ENCODE results near the gene SHROOM4.

SHROOM4 gene

DNA sequence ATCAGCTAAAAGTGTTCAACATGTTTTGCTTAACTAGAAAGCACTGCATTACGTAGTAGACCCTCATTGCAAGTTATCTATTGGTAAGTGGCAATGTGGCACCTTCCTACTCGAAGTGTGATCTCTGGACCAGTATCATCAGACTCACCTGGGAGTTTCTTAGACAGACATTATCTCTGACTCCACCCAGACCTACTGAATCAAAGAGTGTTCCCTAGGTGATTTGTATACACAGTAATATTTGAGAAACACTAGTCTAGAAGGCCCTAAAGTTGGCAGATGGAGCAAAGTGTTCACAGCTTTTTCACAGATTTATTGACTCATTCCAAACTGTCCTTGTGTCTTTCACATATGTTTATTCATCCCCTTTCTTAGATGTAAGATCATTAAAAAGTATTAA is 35.7 kb downstream of the SHROOM4 start:
- DNase-seq (ENCODE audit: low spot score) = no peak

DNA sequence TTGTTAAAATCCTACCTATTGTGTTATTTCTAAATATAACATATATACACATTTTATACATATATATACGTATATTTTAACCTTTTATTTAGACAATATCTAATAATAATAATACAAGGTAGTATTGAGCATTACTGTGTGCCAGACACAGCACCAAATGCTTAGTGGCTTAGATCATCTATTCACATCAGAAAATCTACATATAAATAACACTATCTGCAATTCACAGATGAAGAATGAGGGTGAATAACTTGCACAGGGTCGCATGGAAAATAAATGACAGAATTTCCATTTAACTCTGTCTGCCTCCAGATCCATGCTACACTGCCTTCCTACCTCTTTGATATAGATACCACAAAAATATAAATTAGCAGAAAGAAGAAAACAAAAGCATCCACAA is 37.7 kb downstream of the SHROOM4 start:
- DNase-seq (ENCODE audit: low spot score) = no peak

DNA sequence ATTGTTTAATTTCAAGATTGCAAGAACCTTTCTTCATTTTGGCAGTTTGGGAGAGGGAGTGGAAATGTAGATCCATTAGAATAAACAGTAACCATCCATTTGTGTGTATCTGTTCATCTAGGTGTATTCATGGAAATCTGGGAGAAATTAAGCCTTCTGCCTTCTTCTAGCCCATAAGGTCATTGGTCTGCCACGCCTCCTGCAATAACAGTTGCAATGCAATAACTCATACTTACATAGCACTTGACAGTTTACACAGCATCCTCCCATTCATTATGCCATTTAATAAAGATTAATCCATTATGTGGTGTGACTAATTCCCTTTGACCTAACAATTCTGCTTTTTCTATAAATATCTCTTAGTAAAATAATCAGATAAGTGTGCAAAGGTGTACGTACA is 42.6 kb downstream of the SHROOM4 start:
- DNase-seq (ENCODE audit: low spot score) = no peak

DNA sequence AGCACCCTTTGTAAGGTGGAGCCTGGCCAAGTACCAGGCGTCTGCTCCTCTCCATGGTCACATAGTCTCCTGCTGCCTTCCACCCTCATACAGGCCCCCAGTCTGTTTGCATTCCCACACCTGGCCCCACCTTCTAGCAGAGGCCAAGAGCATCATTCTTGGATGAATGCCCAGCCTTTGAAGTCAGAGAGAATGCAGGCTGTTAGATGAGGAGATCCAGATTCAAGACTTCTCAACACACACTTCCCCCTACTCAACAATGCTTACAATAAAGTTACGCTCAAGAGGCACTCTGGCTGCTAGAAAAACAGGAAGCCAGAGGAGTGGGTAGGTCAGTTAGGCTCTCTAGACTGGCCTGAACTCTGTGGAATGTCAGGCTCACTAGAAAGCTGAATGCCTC is 43.3 kb downstream of the SHROOM4 start:
- DNase-seq (ENCODE audit: low spot score) = no peak

DNA sequence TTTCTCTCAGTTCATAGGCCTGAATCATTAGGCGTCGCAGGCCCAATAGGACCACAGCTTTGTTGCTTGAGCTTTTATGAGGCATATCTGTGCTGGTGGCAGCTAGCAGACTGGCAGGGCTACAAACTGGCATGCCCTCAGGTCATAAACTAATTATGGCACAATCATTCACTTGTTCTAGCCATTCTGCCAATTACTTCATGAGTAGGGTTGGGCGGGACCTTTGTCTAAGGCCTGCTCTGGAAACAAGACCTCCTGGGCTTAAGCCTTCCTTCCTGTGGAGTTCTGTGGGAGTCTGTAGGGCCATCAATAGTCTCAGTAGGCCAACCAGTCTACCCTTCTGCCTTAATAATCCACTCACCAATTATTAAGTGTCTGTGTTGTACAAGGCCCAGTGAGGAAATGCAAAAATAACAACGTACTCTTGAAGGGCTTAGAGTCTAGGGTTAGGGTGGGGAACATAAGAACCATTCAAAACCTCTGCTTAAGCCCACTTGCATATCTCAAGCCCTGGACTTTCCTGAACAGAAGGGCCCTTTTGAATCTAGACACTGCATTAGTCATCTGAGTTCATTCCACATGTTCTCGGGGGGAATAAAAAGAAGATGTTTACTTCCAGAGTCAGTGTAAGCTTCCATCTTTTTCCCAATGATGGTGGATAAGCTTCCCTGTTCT is 44.5 kb downstream of the SHROOM4 start:
- no peak for DNase-seq (ENCODE audit: low spot score)

DNA sequence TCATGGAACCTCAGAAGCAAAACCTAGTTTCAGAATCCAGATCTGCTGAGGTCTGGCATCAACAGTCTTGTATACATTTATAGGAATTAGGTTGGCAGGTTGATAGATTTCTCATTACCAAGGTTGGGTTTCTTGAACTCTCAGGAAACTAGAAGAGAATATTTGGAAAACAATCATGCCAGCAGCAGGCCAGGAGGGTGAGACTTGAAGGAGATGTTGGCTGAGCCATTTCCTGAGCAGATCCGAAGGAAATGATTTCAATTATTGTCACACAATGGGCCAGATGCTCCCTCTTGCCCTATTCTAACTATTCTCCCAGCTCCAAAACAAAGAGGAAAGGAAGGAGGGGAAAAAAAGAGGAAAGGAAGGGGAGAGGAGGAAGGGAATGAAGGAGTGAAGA is 45.2 kb downstream of the SHROOM4 start:
- DNase-seq (ENCODE audit: low spot score) = no peak

DNA sequence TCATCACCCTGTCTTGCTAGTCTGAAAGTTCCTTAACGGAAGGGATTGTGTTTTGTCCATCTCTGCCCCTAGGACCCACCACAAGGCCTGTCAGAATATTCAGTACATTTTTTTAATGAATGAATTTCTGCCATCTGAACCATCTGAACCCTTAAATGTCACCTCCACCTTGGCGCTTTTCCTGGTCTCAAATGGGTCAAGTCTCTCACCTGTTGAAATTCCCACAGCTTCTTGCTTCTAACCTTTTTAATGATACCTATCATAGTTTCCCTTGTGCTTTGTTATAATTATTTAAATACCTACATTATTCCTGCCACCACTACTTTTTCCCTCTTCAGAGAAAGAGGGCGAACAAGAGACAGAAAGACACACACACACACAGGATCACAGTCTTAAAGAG is 48.0 kb downstream of the SHROOM4 start:
- DNase-seq (ENCODE audit: low spot score) = no peak

DNA sequence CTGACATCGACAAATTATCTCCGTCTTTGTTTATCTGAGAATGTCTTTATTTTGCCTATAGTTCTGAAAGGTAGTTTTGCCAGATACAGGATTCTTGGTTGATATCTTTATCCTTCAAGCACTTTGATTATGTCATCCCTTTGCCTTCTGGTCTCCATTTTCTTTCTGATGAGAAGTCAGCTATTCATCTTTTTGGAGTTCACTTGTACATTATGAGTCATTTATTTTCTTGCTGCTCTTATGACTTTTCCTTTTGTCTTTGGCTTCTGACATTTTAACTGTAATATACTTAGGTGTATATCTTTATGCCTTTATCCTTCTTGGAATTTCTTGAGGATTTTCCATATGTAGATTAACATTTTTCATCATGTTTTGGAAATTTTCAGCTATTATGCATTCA is 51.4 kb downstream of the SHROOM4 start:
- no peak for DNase-seq (ENCODE audit: low spot score)

DNA sequence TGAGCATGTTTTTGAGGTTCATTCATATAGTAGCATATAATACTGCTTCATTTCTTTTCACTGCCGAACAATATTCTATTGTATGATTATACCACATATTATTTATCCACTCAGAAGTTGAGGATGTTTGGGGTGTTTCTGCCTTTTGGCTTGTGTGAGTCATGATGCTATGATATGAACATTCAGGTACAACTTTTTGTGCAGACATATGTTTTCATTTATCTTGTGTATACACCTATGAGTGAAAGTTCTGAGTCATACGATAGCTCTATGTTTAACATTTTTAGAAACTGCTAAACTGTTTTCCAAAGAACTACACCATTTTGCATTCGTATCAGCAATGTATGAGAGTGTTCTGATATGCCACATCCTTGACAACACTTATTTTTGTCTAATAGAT is 57.7 kb downstream of the SHROOM4 start:
- DNase-seq (ENCODE audit: low spot score) = no peak

DNA sequence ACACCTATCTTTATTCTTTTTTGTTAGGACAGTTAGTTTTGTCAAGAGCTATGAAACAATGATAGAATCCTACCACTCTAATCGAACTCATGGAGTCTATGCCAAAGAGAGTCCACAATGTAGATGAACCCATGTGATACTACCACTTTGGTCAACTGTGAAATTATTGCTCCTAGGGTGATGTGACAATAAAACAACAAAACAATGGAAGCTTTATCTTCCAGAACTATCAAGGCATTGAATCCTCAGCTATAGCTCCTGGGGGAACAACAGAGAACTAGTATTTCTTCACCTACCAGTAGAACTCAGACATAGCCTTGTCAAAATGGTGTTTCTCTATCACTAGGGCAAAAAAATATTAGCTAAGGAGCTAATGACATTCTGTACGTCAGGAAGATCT is 62.9 kb downstream of the SHROOM4 start:
- DNase-seq (ENCODE audit: low spot score) = no peak

DNA sequence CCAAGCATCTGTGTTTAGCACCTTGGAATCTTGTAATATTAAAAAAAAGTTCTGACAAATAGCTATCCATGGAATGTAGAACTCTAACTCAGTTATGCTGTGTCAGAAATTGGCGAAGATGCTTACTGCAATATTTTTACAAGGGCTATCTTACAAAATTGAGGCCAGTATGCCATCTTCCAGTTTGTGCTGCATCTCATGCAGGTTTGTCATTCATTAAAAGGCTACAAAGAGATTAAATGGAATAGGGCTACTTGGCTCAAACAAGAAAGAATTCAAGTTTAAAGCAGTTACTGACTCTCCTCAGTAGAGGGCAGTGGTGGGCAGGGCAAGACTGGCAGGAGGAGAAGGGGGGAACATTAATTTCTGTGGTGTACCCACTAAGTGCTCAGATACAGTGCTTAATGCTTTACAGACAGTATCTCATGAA is 66.5 kb downstream of the SHROOM4 start:
- no peak for DNase-seq (ENCODE audit: low spot score)

DNA sequence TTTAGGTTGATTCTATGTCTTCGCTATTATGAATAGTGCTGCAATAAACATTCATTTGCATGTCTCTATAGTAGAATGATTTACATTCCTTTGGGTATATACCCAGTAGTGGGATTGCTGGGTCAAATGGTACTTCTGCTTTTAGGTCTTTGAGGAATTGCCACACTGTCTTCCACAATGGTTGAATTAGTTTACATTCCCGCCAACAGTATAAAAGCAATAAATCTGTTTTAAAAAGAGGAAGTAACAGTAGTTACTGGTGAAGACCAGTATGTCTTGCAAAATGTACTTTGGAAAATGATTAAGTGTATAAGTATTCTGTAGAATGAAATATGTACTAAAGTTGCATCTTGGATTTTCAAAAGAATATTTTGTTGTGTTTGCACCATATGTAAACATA is 77.3 kb downstream of the SHROOM4 start:
- no peak for DNase-seq (ENCODE audit: low spot score)

DNA sequence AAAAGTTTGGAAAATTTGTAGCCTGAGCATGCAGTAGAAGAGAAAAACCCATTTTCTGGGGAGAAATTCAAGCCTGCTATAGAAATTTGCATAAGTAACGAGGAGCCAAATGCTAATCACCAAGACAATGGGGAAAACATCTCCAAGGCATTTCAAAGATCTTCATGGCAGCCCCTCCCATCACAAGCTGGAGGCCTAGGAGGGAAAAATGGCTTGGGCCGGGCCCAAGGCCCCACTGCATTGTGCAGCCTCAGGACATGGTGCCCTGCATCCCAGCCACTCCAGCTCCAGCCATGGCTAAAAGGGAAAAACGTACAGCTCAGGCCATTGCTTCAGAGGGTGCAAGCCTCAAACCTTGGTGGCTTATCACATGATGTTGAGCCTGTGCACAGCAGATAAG is 87.7 kb downstream of the SHROOM4 start:
- no peak for DNase-seq (ENCODE audit: low spot score)

DNA sequence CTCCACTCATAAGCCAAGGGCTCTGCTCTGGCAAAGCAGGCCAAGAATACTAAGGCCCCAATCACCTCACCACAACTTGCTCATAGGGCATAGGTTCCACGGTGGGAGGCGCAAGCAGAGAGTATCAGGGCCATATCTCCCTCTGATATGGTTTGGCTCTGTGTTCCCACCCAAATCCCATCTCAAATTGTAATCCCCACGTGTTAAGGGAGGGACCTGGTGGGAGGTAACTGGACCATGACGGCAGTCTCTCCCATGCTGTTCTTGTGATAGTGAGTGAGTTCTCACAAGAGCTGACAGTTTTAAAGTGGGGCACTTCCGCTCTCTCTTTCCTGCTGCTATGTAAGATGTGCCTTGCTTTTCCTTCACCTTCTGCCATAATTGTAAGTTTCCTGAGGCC is 88.7 kb downstream of the SHROOM4 start:
- DNase-seq (ENCODE audit: low spot score) = no peak

DNA sequence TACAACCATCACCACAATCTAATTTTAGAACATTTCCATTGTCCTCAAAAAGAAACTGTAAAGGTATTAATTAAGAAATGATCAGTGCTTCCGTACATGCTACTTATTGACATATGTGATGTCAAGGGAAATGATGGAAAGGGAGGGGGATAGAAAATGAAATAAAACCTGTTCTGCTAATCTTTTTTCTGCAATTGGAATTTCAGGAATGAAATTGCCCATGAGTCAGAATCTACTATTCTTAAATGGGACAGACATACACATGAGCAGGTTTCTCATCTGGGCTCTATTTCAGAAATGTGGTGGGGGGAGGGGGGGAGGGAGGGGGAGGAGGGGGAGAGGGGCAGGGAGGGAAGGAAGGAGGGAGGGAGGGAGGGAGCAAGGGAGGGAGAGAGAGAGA is 91.0 kb downstream of the SHROOM4 start:
- no peak for DNase-seq (ENCODE audit: low spot score)

DNA sequence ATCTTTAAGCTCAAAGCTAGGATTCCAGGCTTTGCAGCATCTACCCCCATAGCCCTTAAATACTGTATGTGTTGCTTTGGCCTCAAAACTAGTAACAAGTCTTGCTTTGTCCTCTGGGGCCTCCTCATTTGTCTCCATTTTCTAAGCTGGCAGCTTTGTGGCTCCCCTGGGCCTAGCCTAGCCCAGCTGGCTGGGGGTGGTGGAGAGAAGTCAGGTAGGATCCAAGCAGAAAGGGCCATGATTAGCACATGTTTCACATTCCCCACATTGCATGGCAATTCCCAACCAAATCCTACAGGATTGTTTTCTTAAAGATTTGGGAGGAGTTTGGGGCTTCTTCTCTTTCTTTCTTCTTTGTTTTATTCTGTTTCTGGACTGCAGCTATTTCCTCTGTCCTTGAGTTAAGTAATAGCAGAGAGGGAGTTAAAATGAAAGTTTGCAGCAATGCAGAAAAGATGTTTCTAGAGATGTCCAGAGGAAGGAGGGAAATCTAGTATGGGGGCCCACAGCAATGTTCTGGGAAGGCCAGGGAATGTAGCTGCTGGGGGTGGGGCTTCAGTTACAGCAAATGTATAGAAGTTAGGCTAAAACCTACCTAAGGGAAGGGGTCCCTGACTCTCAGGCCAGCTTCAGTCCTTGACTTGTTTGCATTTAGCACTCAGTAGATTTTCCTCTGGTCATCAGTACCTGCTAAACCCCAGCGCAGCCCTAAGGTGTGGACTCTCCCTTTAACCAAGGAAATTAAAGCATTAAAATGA is 92.1 kb downstream of the SHROOM4 start:
- no peak for DNase-seq (ENCODE audit: low spot score)

DNA sequence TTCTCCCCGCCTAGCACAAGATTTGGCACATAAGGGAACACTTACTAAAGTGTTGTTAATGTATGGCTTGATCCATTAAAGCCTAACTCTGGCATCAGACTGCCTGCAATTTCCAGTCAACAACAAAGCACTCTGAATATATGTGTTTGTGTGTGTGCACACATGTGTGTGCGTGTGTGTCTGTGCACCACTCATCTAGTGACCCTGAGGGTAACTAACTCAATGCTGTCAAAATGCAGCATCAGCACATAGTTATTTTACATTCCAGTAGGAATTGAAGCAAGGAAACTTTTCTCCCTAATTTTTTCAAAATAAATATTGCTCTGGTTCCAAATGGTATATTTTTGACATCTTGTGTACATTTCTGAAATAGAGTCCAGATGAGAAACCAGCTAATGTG is 94.4 kb downstream of the SHROOM4 start:
- no peak for DNase-seq (ENCODE audit: low spot score)

DNA sequence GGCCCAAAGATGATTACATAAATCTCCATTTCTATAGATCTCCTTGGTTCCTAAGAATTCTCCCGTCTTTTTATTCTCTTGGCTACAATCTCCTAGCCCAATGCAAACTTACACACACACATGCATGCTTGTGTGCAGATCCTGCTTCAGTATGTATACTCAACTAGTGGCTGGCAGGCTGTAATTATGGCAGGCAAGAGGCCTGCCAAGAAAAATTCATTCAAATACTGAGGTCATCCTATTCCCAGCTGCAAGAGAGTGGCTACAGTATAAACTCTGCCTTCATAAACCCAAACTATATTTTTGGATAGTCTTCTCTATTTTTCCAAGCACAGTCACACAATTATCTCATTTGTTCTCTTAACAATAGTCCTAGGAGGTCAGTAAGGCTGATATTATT is 95.2 kb downstream of the SHROOM4 start:
- no peak for DNase-seq (ENCODE audit: low spot score)

DNA sequence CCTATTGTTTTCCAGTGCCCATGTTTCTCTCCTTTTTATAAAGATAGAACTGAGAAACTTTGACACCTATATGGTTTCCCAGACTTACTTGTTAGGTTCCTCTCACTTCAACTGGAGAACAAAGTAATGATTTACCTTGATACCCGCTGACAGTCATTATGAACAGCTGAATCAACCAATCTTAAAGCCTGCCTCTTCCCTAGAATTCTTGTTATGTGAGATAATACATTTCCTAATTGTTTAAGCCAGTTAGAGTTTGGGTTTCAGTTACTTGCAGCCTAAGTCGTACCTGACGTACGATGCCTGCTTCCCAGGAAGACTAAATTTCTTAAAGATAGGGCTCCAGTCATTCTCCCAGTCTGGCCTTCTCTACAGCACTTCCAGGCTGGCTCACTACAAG is 97.3 kb downstream of the SHROOM4 start:
- DNase-seq (ENCODE audit: low spot score) = no peak

DNA sequence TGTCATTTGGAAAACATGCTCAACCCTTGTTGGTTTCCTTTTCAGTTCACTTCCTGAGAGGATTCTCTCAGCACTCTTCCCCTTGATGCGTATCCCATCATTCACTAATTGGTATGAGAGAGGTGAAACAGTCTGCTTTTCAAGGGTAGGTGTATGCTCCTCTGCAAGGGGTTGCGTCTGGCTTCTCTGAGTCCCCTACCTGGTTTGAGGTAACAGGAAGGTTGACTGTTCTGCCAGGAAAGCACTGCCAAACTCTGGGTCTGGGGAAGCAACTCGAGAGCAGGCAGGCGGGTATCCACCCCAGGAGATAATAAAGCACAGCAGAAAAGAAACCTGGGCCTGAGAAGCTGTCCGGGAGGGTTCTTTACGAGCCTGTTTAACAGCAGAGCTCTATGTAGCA is 101.2 kb downstream of the SHROOM4 start:
- no peak for DNase-seq (ENCODE audit: low spot score)

DNA sequence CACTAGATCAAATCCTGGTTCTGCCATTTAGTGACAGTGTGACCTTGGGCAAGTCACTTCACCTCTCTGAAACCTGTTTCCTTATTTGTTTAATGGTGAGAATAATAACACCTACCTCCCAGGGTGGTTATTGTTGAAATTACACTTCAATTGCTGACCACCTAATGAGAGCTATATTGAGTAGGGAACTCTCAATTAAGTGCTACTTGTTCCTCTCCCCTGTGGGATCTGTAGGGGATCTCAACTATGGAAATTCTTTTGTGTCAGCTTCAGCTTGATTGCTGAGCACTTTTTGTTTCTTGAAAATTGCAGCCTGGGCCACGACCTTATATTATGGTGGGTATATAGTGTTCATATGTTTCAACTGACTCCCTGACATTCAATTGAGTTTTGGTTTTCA is 102.1 kb downstream of the SHROOM4 start:
- DNase-seq (ENCODE audit: low spot score) = no peak

DNA sequence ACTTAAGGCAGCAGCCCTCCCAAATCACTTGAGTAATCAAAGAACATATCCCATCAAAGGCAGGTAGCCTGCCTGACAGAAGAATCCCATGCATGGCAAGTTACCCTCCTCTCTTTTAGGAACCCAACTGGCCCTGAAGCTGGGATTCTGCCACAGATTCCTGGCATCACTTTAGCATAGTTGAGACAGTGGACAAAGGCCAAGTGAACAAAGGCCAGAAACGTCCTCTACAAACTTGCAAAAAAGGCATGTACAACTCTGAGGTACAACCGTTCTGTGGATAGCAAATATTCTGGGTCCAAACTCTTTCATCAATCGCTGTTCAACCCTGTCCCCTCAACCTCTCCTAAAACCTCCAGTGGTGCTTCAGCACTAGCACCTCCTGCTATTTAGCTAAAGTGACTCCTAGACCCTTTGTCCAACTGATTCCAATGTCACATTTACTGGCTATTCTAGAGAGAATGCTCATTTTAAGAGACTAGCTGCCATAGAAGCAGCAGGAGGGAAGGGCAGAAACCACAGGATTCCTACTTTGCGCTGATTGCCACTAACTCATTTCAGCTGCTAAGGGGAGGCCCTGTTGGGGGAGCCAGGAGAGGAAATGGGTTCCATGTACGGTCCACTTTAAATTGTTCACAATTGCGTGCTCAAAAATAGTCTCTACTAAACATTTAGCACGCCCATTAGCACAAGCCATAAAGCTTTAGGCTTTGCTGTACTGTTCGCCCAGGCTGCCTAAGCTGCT is 105.9 kb downstream of the SHROOM4 start:
- DNase-seq (ENCODE audit: low spot score) = no peak

DNA sequence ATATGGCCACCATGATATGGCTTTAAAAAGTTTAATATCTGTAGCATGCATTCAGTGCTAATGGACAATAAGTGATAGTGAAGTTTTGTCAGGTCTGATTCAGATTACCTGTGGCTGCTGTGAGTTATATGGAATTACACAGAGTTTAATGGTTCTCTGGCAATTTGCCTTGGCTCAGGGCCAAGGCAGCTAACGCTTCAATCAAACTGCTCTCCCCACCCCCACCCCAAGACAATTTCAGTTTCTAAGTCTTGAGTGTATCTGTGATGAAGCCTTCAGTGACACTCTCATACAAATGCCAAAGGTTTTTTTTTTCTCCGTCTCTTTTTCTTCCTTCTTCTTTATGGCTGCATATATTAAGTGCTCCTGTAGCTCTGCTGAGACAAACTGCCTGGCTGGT is 106.6 kb downstream of the SHROOM4 start:
- no peak for DNase-seq (ENCODE audit: low spot score)
